ENCODE data around the gene SP9. TPM values are rescaled to one million over a fixed set of nuclear protein-coding genes. Genes with fewer than 3 reads are reported as not detected.

Gene SP9
- total RNA-seq, 1 experiment from 2014 or later: not detected

GRCh38 chr2:174322746-174323145 lies 12.0 kb upstream of the SP9 start:
- no peaks in the 10 kb centered on the region for H3K9me3 ChIP-seq (ENCODE audit: control insufficient read depth, insufficient read depth, low read depth, low read length)
- ATAC-seq (no peak), DNase-seq (ENCODE audit: low read depth, low spot score) (no peak)
- H3K36me3 ChIP-seq (ENCODE audit: control insufficient read depth, insufficient read depth, low read length): no peaks in the 10 kb centered on the region
- in situ Hi-C loops (cut with HindIII; ENCODE audit: low pct_unique_long_range_greater_than_20kb, low sequenced_read_pairs): no loop called here
- peaks cover 6% of the 10 kb centered on the region for H3K27me3 ChIP-seq (ENCODE audit: control insufficient read depth, insufficient read depth, low read length)
- no peak overlapping the region for H3K4me3 ChIP-seq (ENCODE audit: low read depth in 2 of 2, low read length in 2 of 2)
- H3K27ac ChIP-seq (ENCODE audit: low read length): no peak overlapping the region
- H3K4me1 ChIP-seq (ENCODE audit: control insufficient read depth, insufficient read depth, low read length): no peaks in the 10 kb centered on the region
- POLR2A ChIA-PET: no interaction called here
- CTCF ChIA-PET: no interaction called here
- TF ChIP-seq POLR2AphosphoS5 (IDR thresholded peaks at IDR 0.05; ENCODE audit: low read depth, low read length) (no peak), TCF7L2 (IDR thresholded peaks at IDR 0.05; ENCODE audit: low read depth, low read length) (no peak), SIN3A (IDR thresholded peaks at IDR 0.05; ENCODE audit: borderline replicate concordance, insufficient read depth, low read depth, low read length) (no peak), CTCF (IDR thresholded peaks at IDR 0.05) (no peak), REST (IDR thresholded peaks at IDR 0.05; ENCODE audit: insufficient read depth in 1 of 2, low read depth in 2 of 2, low read length in 1 of 2) (no peak)
- BruUV-seq (replicated peaks): no TSS peak
- intact Hi-C loops (cut with micrococcal nuclease; ENCODE audit: unreplicated experiment): no loop called here

- DNase-seq (ENCODE audit: low read depth, low spot score) (no peak), ATAC-seq (no peak)
- POLR2A ChIA-PET: interaction anchor here (0.6 kb wide), 1 partner anchor 43 kb away, joined by 3 read pairs; no protein-coding TSS in a partner anchor
- Histone ChIP-seq H3K27me3 (ENCODE audit: control insufficient read depth, insufficient read depth, low read length) (peaks cover 4% of the 10 kb centered on the region; the same call in 1 of the 2 replicates), H3K27ac (ENCODE audit: low read length) (no peak overlapping the region), H3K4me1 (ENCODE audit: control insufficient read depth, insufficient read depth, low read length) (no peaks in the 10 kb centered on the region), H3K36me3 (ENCODE audit: control insufficient read depth, insufficient read depth, low read length) (no peaks in the 10 kb centered on the region), H3K4me3 (ENCODE audit: low read depth in 2 of 2, low read length in 2 of 2) (no peak overlapping the region), H3K9me3 (ENCODE audit: control insufficient read depth, insufficient read depth, low read depth, low read length) (no peaks in the 10 kb centered on the region)
- in situ Hi-C loops (cut with HindIII; ENCODE audit: low pct_unique_long_range_greater_than_20kb, low sequenced_read_pairs): no loop called here
- intact Hi-C loops (cut with micrococcal nuclease; ENCODE audit: unreplicated experiment): no loop called here
- BruUV-seq (replicated peaks): no TSS peak
- no peak for TF ChIP-seq CTCF (IDR thresholded peaks at IDR 0.05)
- no peak for TF ChIP-seq SIN3A (IDR thresholded peaks at IDR 0.05; ENCODE audit: borderline replicate concordance, insufficient read depth, low read depth, low read length)
- no peak for TF ChIP-seq POLR2AphosphoS5 (IDR thresholded peaks at IDR 0.05; ENCODE audit: low read depth, low read length)
- TF ChIP-seq TCF7L2 (IDR thresholded peaks at IDR 0.05; ENCODE audit: low read depth, low read length): no peak
- TF ChIP-seq REST (IDR thresholded peaks at IDR 0.05; ENCODE audit: insufficient read depth in 1 of 2, low read depth in 2 of 2, low read length in 1 of 2): no peak
- CTCF ChIA-PET: no interaction called here
Measured at GRCh38 chr2:174324530-174324929, 10.2 kb upstream of the SP9 start.

Data from Panc1 (cell line).